HepG2 (cell line): ENCODE measurements around the gene DENND10. TPM values are rescaled to one million over a fixed set of nuclear protein-coding genes. Genes with fewer than 3 reads are reported as not detected.

Experiments used
- CHCHD3 ChIP-seq: sonication (generic); formaldehyde crosslinking; IDR thresholded peaks from 2 replicates; pipeline ENCODE4 v1.8.0; 2022; ENCODE audit warnings: mild to moderate bottlenecking, missing genetic modification reagents, moderate library complexity
- EED ChIP-seq: sonication (generic); formaldehyde crosslinking; IDR thresholded peaks from 2 replicates; pipeline ENCODE4 v1.5.0; 2020; ENCODE audit warnings: mild to moderate bottlenecking, missing genetic modification reagents
- MAFF ChIP-seq: IDR thresholded peaks from 2 replicates; pipeline ENCODE4 v1.6.1; 2011; ENCODE audit warnings: low read depth, low read length, improper control_type of control experiment
- MEF2D ChIP-seq: sonication (generic); formaldehyde crosslinking; IDR thresholded peaks from 2 replicates; pipeline ENCODE4 v1.5.1; 2020; ENCODE audit warnings: mild to moderate bottlenecking, missing genetic modification reagents
- SIX4 ChIP-seq: sonication (generic); formaldehyde crosslinking; IDR thresholded peaks from 2 replicates; pipeline ENCODE4 v1.4.0; 2020; ENCODE audit warnings: missing genetic modification reagents
- SOX6 ChIP-seq, 2 experiments: fragments of 450-650 bp in 1 of 2; sonication (generic) in 1 of 2; formaldehyde crosslinking in 1 of 2; IDR thresholded peaks; 2 replicates each; pipeline versions ENCODE4 v1.4.0 to v1.6.1; 2017 to 2020; ENCODE audit warnings: antibody characterized with exemption in 1 of 2, mild to moderate bottlenecking in 1 of 2, missing genetic modification reagents in 1 of 2
- TARDBP ChIP-seq: sonication (generic); formaldehyde crosslinking; IDR thresholded peaks from 2 replicates; pipeline ENCODE4 v1.8.0; 2022; ENCODE audit warnings: mild to moderate bottlenecking, missing genetic modification reagents
- ZNF207 ChIP-seq: fragments of 450-650 bp; IDR thresholded peaks from 2 replicates; pipeline ENCODE4 v1.6.1; 2016; ENCODE audit warnings: antibody characterized with exemption, borderline replicate concordance
- ZNF3 ChIP-seq: IDR thresholded peaks from 2 replicates; pipeline ENCODE4 v1.7.0; 2017; ENCODE audit warnings: inconsistent platforms
- ZNF354B ChIP-seq: sonication (generic); formaldehyde crosslinking; IDR thresholded peaks from 2 replicates; pipeline ENCODE4 v1.8.0; 2022; ENCODE audit warnings: mild to moderate bottlenecking, missing genetic modification reagents
- ZNF737 ChIP-seq: sonication (generic); formaldehyde crosslinking; IDR thresholded peaks from 2 replicates; pipeline ENCODE4 v1.5.0; 2020; ENCODE audit warnings: missing genetic modification reagents, mild to moderate bottlenecking, borderline replicate concordance
- ZSCAN20 ChIP-seq: sonication (generic); formaldehyde crosslinking; IDR thresholded peaks from 2 replicates; pipeline ENCODE4 v1.4.0; 2020; ENCODE audit warnings: missing genetic modification reagents, mild to moderate bottlenecking, borderline replicate concordance
- polyA plus RNA-seq, 8 experiments: library from polyadenylated mRNA; depleted of rRNA in 3 of 8; stranded (reverse) in 7 of 8; unstranded in 1 of 8; fragments of >200 nt; fragmentation: Illumina TruSeq in 4 of 8; extraction: Trizol in 4 of 8; gene quantifications; 2 replicates each; pipeline versions ENCODE4 v1.2.1 to v1.2.3, GENCODE V29; 2011 to 2016; ENCODE audit warnings: low read depth in 4 of 8, missing spikeins in 1 of 8, mixed read lengths in 1 of 8; ENCODE audit not compliant: insufficient read depth in 1 of 8
- total RNA-seq, 5 experiments: library from RNA; depleted of rRNA; stranded (reverse); fragments of >200 nt; fragmentation: Illumina TruSeq; extraction: Trizol; gene quantifications; 2 replicates each; pipeline ENCODE4 v1.2.3, GENCODE V29; 2016; ENCODE audit warnings: low read depth in 1 of 5
- TF ChIP-seq, protein P1 (sequence below), 2 experiments: sonication (generic) in 1 of 2; formaldehyde crosslinking in 1 of 2; IDR thresholded peaks; 2 replicates each; pipeline versions ENCODE4 v1.5.1 to v1.6.1; 2011 to 2020; ENCODE audit warnings: borderline replicate concordance in 1 of 2, low read depth in 1 of 2, low read length in 1 of 2, mild to moderate bottlenecking in 1 of 2, missing genetic modification reagents in 1 of 2, moderate library complexity in 1 of 2
- TF ChIP-seq, protein P2 (sequence below): sonication (generic); formaldehyde crosslinking; IDR thresholded peaks from 2 replicates; pipeline ENCODE4 v1.4.0; 2020; ENCODE audit warnings: missing genetic modification reagents
- TF ChIP-seq, protein P3 (sequence below): sonication (generic); formaldehyde crosslinking; IDR thresholded peaks from 2 replicates; pipeline ENCODE4 v1.4.0; 2020; ENCODE audit warnings: missing genetic modification reagents

DENND10 gene
- total and polyA plus RNA-seq, 2 of the 13 experiments (the other 11 are each of a cell fraction or from before 2014, with no cell fraction given), result 43.7 to 78.8 TPM

DNA sequence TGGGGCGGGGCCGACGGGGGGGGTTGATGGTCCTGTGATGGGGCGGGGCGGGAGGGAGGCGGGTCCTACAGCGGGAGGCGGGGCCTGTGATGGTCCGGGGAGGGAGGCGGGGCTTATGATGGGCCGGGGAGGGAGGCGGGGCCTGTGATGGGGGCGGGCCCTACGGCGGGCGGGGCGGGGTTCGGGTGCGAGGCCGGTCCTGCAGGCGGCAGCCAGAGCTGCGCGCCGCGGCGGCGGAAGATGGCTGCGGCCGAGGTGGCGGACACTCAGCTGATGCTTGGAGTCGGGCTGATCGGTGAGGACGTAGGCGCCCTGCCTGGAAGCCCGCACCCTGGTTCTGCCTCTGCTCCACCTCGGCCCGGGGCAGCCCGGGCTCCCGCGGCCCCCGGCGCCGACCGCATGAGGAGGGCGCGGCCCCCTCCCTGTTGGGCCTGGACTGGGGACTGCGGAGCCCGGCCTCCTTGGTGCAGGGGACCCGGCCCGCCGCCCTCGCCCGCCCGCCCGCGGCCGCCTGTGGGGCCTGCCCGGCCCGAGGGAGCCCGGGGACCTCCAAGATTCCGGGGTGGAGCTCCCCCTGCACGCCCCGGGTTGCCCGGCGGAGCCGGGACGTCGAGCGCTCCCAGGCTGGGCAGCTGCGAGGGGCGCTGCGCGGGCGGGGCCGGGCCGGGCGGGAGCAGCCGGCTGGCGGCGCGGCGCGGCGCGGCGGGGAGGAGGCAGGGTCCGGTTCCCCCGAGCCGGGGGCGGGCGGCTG is at the start of gene DENND10 (continued):
- TF ChIP-seq, protein P1, sequence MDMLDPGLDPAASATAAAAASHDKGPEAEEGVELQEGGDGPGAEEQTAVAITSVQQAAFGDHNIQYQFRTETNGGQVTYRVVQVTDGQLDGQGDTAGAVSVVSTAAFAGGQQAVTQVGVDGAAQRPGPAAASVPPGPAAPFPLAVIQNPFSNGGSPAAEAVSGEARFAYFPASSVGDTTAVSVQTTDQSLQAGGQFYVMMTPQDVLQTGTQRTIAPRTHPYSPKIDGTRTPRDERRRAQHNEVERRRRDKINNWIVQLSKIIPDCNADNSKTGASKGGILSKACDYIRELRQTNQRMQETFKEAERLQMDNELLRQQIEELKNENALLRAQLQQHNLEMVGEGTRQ (IDR thresholded peaks at IDR 0.05; ENCODE audit: low read depth, low read length), result no peak
- TF ChIP-seq, protein P1 (CRISPR knock-in tag; IDR thresholded peaks at IDR 0.05; ENCODE audit: borderline replicate concordance), result no peak
- TF ChIP-seq SOX6 (IDR thresholded peaks at IDR 0.05) (no peak), SOX6 (CRISPR knock-in tag; IDR thresholded peaks at IDR 0.05) (no peak), ZNF207 (no peak), CHCHD3 (CRISPR knock-in tag) (no peak), EED (no peak), ZNF354B (CRISPR knock-in tag) (no peak), ZNF737 (CRISPR knock-in tag) (no peak), ZSCAN20 (peak; percentile 92), MEF2D (no peak), ZNF3 (CRISPR knock-in tag) (no peak), MAFF (no peak), SIX4 (CRISPR knock-in tag) (no peak), TARDBP (CRISPR knock-in tag) (no peak)
- TF ChIP-seq, protein P2, sequence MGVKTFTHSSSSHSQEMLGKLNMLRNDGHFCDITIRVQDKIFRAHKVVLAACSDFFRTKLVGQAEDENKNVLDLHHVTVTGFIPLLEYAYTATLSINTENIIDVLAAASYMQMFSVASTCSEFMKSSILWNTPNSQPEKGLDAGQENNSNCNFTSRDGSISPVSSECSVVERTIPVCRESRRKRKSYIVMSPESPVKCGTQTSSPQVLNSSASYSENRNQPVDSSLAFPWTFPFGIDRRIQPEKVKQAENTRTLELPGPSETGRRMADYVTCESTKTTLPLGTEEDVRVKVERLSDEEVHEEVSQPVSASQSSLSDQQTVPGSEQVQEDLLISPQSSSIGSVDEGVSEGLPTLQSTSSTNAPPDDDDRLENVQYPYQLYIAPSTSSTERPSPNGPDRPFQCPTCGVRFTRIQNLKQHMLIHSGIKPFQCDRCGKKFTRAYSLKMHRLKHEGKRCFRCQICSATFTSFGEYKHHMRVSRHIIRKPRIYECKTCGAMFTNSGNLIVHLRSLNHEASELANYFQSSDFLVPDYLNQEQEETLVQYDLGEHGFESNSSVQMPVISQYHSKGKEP, result no peak
- TF ChIP-seq, protein P3, sequence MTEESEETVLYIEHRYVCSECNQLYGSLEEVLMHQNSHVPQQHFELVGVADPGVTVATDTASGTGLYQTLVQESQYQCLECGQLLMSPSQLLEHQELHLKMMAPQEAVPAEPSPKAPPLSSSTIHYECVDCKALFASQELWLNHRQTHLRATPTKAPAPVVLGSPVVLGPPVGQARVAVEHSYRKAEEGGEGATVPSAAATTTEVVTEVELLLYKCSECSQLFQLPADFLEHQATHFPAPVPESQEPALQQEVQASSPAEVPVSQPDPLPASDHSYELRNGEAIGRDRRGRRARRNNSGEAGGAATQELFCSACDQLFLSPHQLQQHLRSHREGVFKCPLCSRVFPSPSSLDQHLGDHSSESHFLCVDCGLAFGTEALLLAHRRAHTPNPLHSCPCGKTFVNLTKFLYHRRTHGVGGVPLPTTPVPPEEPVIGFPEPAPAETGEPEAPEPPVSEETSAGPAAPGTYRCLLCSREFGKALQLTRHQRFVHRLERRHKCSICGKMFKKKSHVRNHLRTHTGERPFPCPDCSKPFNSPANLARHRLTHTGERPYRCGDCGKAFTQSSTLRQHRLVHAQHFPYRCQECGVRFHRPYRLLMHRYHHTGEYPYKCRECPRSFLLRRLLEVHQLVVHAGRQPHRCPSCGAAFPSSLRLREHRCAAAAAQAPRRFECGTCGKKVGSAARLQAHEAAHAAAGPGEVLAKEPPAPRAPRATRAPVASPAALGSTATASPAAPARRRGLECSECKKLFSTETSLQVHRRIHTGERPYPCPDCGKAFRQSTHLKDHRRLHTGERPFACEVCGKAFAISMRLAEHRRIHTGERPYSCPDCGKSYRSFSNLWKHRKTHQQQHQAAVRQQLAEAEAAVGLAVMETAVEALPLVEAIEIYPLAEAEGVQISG (CRISPR knock-in tag), result peak; percentile 57
